HepG2 (cell line): Measurements from ENCODE around the gene GNG2. TPM values are rescaled to one million over a fixed set of nuclear protein-coding genes. Genes with fewer than 3 reads are reported as not detected.

Source experiments
- ATAD3A ChIP-seq: sonication (generic); formaldehyde crosslinking; IDR thresholded peaks from 2 replicates; pipeline ENCODE4 v1.4.0; 2020; ENCODE audit warnings: missing genetic modification reagents
- CHD2 ChIP-seq: IDR thresholded peaks from 2 replicates; pipeline ENCODE4 v1.6.1; 2011; ENCODE audit warnings: low read depth, low read length, improper control_type of control experiment
- FOXA3 ChIP-seq: IDR thresholded peaks from 2 replicates; pipeline ENCODE4 v1.6.1; 2016; ENCODE audit warnings: missing genetic modification reagents, missing compliant biosample characterization
- HHEX ChIP-seq: IDR thresholded peaks from 2 replicates; pipeline ENCODE4 v1.6.1; 2016; ENCODE audit warnings: control low read depth
- NR2F6 ChIP-seq, 2 experiments: IDR thresholded peaks; 2 replicates each; pipeline ENCODE4 v1.6.1; 2016; ENCODE audit warnings: antibody characterized with exemption in 1 of 2, mild to moderate bottlenecking in 1 of 2
- RBM39 ChIP-seq: fragments of 200-400 bp; formaldehyde crosslinking; IDR thresholded peaks from one replicate; pipeline ENCODE4 v1.6.1; 2018; ENCODE audit warnings: antibody characterized with exemption, mild to moderate bottlenecking, low read depth, low read length; ENCODE audit not compliant: poor library complexity, severe bottlenecking
- REPIN1 ChIP-seq: sonication (generic); formaldehyde crosslinking; IDR thresholded peaks from 2 replicates; pipeline ENCODE4 v1.8.0; 2022; ENCODE audit warnings: missing genetic modification reagents, low read depth, mild to moderate bottlenecking, borderline replicate concordance
- RFXANK ChIP-seq: IDR thresholded peaks from 2 replicates; pipeline ENCODE4 v1.6.1; 2016
- SP5 ChIP-seq: IDR thresholded peaks from 2 replicates; pipeline ENCODE4 v1.6.1; 2016; ENCODE audit warnings: low read depth, borderline replicate concordance
- ZBTB7A ChIP-seq: sonication (generic); formaldehyde crosslinking; IDR thresholded peaks from 2 replicates; pipeline ENCODE4 v1.8.0; 2022; ENCODE audit warnings: mild to moderate bottlenecking, missing genetic modification reagents
- ZFP41 ChIP-seq: sonication (generic); formaldehyde crosslinking; IDR thresholded peaks from 2 replicates; pipeline ENCODE4 v1.4.0; 2020; ENCODE audit warnings: mild to moderate bottlenecking, missing genetic modification reagents, borderline replicate concordance
- ZSCAN25 ChIP-seq: sonication (generic); formaldehyde crosslinking; IDR thresholded peaks from 2 replicates; pipeline ENCODE4 v1.8.0; 2022; ENCODE audit warnings: mild to moderate bottlenecking, missing genetic modification reagents
- polyA plus RNA-seq, 8 experiments: library from polyadenylated mRNA; depleted of rRNA in 3 of 8; stranded (reverse) in 7 of 8; unstranded in 1 of 8; fragments of >200 nt; fragmentation: Illumina TruSeq in 4 of 8; extraction: Trizol in 4 of 8; gene quantifications; 2 replicates each; pipeline versions ENCODE4 v1.2.1 to v1.2.3, GENCODE V29; 2011 to 2016; ENCODE audit warnings: low read depth in 4 of 8, missing spikeins in 1 of 8, mixed read lengths in 1 of 8; ENCODE audit not compliant: insufficient read depth in 1 of 8
- total RNA-seq, 5 experiments: library from RNA; depleted of rRNA; stranded (reverse); fragments of >200 nt; fragmentation: Illumina TruSeq; extraction: Trizol; gene quantifications; 2 replicates each; pipeline ENCODE4 v1.2.3, GENCODE V29; 2016; ENCODE audit warnings: low read depth in 1 of 5
- TF ChIP-seq, protein P1 (sequence below): sonication (generic); formaldehyde crosslinking; IDR thresholded peaks from 2 replicates; pipeline ENCODE4 v1.4.0; 2020; ENCODE audit warnings: missing genetic modification reagents, borderline replicate concordance
- TF ChIP-seq, protein P2 (sequence below): sonication (generic); formaldehyde crosslinking; IDR thresholded peaks from 2 replicates; pipeline ENCODE4 v1.4.0; 2020; ENCODE audit warnings: mild to moderate bottlenecking, missing genetic modification reagents

GNG2 gene
- total and polyA plus RNA-seq, 2 of the 13 experiments (the other 11 are each of a cell fraction or from before 2014, with no cell fraction given): not detected

GRCh38 chr14:51989293-51990234, 129.2 kb downstream of the GNG2 start, which contains the start of gene RTRAF (continued):
- TF ChIP-seq HHEX (CRISPR knock-in tag) (no peak), ZBTB7A (CRISPR knock-in tag) (0 out of 2 replicates have a peak, but pooled peaks have one; percentile 27), ZSCAN25 (CRISPR knock-in tag) (0 out of 2 replicates have a peak, but pooled peaks have one; percentile 28), FOXA3 (CRISPR knock-in tag) (peak; percentile 9; the same call in 1 of the 2 replicates), ATAD3A (CRISPR knock-in tag) (no peak), REPIN1 (CRISPR knock-in tag) (peak; percentile 67), ZFP41 (peak; percentile 15; the same call in 1 of the 2 replicates), SP5 (CRISPR knock-in tag) (peak; percentile 6; the same call in 1 of the 2 replicates), RBM39 (peak; percentile 78), RFXANK (CRISPR knock-in tag) (no peak), NR2F6 (IDR thresholded peaks at IDR 0.05) (no peak), NR2F6 (CRISPR knock-in tag; IDR thresholded peaks at IDR 0.05) (no peak), CHD2 (peak; percentile 28; the same call in 1 of the 2 replicates)
- TF ChIP-seq, protein P1, sequence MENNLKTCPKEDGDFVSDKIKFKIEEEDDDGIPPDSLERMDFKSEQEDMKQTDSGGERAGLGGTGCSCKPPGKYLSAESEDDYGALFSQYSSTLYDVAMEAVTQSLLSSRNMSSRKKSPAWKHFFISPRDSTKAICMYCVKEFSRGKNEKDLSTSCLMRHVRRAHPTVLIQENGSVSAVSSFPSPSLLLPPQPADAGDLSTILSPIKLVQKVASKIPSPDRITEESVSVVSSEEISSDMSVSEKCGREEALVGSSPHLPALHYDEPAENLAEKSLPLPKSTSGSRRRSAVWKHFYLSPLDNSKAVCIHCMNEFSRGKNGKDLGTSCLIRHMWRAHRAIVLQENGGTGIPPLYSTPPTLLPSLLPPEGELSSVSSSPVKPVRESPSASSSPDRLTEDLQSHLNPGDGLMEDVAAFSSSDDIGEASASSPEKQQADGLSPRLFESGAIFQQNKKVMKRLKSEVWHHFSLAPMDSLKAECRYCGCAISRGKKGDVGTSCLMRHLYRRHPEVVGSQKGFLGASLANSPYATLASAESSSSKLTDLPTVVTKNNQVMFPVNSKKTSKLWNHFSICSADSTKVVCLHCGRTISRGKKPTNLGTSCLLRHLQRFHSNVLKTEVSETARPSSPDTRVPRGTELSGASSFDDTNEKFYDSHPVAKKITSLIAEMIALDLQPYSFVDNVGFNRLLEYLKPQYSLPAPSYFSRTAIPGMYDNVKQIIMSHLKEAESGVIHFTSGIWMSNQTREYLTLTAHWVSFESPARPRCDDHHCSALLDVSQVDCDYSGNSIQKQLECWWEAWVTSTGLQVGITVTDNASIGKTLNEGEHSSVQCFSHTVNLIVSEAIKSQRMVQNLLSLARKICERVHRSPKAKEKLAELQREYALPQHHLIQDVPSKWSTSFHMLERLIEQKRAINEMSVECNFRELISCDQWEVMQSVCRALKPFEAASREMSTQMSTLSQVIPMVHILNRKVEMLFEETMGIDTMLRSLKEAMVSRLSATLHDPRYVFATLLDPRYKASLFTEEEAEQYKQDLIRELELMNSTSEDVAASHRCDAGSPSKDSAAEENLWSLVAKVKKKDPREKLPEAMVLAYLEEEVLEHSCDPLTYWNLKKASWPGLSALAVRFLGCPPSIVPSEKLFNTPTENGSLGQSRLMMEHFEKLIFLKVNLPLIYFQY (CRISPR knock-in tag): peak; percentile 27; the same call in 1 of the 2 replicates
- TF ChIP-seq, protein P2, sequence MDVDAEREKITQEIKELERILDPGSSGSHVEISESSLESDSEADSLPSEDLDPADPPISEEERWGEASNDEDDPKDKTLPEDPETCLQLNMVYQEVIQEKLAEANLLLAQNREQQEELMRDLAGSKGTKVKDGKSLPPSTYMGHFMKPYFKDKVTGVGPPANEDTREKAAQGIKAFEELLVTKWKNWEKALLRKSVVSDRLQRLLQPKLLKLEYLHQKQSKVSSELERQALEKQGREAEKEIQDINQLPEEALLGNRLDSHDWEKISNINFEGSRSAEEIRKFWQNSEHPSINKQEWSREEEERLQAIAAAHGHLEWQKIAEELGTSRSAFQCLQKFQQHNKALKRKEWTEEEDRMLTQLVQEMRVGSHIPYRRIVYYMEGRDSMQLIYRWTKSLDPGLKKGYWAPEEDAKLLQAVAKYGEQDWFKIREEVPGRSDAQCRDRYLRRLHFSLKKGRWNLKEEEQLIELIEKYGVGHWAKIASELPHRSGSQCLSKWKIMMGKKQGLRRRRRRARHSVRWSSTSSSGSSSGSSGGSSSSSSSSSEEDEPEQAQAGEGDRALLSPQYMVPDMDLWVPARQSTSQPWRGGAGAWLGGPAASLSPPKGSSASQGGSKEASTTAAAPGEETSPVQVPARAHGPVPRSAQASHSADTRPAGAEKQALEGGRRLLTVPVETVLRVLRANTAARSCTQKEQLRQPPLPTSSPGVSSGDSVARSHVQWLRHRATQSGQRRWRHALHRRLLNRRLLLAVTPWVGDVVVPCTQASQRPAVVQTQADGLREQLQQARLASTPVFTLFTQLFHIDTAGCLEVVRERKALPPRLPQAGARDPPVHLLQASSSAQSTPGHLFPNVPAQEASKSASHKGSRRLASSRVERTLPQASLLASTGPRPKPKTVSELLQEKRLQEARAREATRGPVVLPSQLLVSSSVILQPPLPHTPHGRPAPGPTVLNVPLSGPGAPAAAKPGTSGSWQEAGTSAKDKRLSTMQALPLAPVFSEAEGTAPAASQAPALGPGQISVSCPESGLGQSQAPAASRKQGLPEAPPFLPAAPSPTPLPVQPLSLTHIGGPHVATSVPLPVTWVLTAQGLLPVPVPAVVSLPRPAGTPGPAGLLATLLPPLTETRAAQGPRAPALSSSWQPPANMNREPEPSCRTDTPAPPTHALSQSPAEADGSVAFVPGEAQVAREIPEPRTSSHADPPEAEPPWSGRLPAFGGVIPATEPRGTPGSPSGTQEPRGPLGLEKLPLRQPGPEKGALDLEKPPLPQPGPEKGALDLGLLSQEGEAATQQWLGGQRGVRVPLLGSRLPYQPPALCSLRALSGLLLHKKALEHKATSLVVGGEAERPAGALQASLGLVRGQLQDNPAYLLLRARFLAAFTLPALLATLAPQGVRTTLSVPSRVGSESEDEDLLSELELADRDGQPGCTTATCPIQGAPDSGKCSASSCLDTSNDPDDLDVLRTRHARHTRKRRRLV (CRISPR knock-in tag): 0 out of 2 replicates have a peak, but pooled peaks have one; percentile 22
